Measurements from ENCODE around the gene MBNL2.

The MBNL2 gene

GRCh38 chr13:97275776-97276501, 53.8 kb downstream of the MBNL2 start:
- no peak for DNase-seq

- DNase-seq, result no peak
These were observed 54.7 kb downstream of the MBNL2 start for GRCh38 chr13:97276862-97277269.

GRCh38 chr13:97278435-97279411, 56.6 kb downstream of the MBNL2 start:
- no peak for DNase-seq

GRCh38 chr13:97279913-97280312, 57.8 kb downstream of the MBNL2 start:
- no peak for DNase-seq

GRCh38 chr13:97280478-97280877, 58.3 kb downstream of the MBNL2 start:
- no peak for DNase-seq

GRCh38 chr13:97281028-97281427, 58.9 kb downstream of the MBNL2 start:
- no peak for DNase-seq

GRCh38 chr13:97282705-97283104, 60.6 kb downstream of the MBNL2 start:
- no peak for DNase-seq

- no peak for DNase-seq
These were observed 61.8 kb downstream of the MBNL2 start for GRCh38 chr13:97283888-97284287.

GRCh38 chr13:97284558-97284957, 62.4 kb downstream of the MBNL2 start:
- no peak for DNase-seq

GRCh38 chr13:97285221-97285955, 63.3 kb downstream of the MBNL2 start:
- DNase-seq, result no peak

- DNase-seq, result no peak
These were observed 64.3 kb downstream of the MBNL2 start for GRCh38 chr13:97286317-97287046.

- no peak for DNase-seq
These were observed 64.9 kb downstream of the MBNL2 start for GRCh38 chr13:97287047-97287383.

- DNase-seq, result no peak
These were observed 66.4 kb downstream of the MBNL2 start for GRCh38 chr13:97288486-97288900.

- DNase-seq, result no peak
These were observed 67.6 kb downstream of the MBNL2 start for GRCh38 chr13:97289514-97290298.

GRCh38 chr13:97295283-97296182, 73.4 kb downstream of the MBNL2 start:
- DNase-seq, result no peak

- DNase-seq, result no peak
These were observed 74.6 kb downstream of the MBNL2 start for GRCh38 chr13:97296740-97297139.

- DNase-seq, result peak; percentile 53
These were observed 76.7 kb downstream of the MBNL2 start for GRCh38 chr13:97298816-97299215.

GRCh38 chr13:97300871-97301270, 78.7 kb downstream of the MBNL2 start:
- DNase-seq, result no peak

GRCh38 chr13:97301382-97302095, 79.4 kb downstream of the MBNL2 start:
- no peak for DNase-seq

GRCh38 chr13:97302611-97303010, 80.5 kb downstream of the MBNL2 start:
- no peak for DNase-seq
